ENCODE data around the gene DCDC1.
"Not testable (repeated sequence)": the region's sequence is repeated elsewhere in the genome, so short reads cannot be mapped to it uniquely, and the experiment has no call there.

The DCDC1 gene

DNA sequence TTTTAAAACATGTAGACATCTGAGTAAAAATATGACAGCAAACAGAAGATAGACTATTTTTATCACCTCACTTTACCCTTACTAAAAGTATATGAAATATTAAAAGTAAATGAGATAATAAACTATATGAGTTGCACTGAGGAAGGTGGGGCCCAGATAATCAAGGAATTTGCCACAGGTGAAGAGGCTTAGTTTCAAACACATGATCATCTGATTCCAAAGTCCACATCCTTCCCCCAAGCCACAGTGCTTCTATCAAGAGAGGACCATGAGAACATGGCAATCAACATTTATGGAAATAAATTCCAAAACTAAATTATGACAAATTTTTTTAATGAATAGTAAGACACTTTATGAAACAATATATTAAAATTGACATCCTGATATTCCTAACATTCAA, 384.0 kb downstream of the DCDC1 start:
- DNase-seq, result no peak

DNA sequence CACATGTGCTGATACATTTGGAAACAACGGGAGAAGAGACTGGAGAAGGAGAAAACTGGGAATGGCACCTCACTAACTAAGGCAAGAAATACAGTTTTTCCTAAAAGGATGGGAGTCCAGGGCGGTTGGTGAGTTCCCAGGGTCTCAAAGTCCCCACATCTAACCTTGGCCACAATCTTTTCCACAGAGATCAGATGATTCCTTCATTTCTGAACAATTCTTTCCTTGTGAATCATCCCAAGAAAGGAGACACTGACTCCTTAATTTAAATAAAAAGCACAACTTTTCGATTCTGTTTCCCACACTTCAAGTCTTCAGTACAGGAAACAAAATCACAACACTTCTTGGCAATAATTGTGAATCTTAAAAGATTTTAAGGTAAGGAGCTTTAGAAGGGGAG, 384.7 kb downstream of the DCDC1 start:
- no peak for DNase-seq

DNA sequence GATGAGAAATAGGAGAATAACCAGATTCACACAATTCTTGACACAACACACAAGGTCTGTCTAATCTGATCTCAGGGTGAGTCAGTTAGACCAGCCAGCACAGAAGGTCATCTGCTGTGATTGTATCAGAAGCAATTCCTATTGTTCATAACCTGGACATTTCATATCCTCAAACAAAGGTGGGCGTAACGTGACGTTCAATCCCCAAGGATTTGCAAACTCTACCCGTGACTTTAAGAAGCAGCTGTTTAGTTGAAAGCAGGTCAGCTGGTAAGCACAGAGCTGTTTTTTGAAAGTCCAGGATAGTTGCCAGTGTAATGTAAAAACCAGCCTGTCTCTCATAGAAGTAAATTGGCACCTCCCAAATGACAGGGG, 385.1 kb downstream of the DCDC1 start:
- no peak for DNase-seq

DNA sequence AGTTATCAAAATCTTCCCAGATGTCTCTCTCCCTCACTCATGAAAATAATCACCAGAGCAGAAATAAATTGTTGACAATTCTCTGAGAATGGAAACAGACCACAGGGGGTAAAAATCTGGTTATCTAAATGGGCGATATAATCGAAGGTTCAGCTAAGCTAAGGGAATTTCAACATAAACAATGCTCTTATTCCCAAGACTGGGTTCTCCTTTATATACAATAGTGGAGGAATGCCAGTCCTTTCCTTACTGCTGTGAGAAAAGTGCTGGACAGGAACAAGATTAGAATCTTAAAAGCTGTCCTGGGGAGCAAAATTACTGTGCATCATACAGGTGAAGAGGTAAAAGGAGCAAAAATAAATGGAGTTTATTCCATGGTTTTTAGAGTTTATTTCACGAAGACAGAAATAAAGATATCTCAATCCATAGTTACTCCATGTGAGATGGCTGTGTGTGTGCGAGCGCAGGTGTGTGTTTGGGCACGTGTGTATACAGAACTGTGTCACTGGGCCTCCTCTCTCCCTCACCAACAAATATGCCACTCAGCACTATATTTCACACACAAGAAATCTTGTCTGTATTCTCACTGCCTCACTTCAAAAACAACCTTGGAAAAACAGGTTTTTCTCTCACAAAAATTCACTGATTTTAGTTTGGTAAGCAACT, 385.6 kb downstream of the DCDC1 start:
- no peak for DNase-seq

GRCh38 chr11:30983143-30983542, 386.4 kb downstream of the DCDC1 start:
- no peak for DNase-seq

DNA sequence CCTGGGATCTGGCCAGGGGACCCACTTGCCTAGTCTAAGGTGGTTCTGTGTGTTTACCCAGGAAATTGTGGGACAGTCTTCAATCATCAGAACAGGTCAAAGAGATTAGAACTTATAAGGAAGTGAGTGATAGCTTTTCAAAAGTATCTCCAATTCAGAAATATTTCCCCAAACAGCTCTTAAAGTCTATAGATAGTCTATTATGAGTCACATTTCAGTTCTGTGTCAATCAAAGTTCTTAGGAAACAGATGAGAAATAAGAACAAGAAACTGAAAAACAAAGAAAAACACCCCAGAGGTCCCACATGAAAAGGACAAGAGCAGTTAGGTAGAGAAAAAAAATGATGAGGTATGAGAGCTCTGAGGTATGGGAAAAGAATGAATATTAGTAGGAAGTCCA, 402.0 kb downstream of the DCDC1 start:
- no peak for DNase-seq

- no peak for DNase-seq
Observed at GRCh38 chr11:30960387-30960992, 409.0 kb downstream of the DCDC1 start.

DNA sequence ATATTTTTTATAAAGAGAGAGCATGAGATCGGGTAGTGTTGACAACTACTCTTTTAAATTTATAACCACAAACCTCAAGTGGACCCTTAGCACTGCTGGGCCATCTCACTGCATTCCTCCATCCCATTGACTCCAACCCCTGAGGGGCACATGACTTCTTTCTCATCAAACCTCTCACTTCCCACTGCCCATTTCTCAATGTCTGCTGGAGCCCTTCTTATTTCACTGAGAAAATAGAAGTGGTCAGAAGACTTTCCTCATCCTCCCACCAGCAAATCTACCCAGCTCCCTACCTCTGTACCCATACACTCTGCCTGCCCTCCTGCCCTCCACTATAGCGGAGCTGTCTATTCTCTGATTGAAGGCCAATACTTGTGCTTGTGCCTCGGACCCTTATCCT, 412.8 kb downstream of the DCDC1 start:
- DNase-seq, result no peak

DNA sequence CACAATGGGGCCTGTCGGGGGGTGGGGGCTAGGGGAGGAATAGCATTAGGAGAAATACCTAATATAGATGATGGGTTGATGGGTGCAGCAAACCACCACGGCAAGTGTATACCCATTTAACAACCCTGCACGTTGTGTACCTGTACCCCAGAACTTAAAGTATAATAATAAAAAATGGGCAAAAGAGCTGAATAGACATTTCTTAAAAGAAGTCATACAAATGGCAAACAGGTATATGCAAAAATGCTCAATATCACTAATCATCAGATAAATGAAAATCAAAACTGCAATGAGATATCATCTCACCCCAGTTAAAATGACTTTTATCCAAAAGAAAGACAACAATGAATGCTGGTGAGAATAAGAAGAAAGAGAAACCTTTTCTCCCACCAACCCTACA, 419.7 kb downstream of the DCDC1 start:
- no peak for DNase-seq

- not testable (repeated sequence) for DNase-seq
Observed at GRCh38 chr11:30947715-30948114, 421.8 kb downstream of the DCDC1 start.

DNA sequence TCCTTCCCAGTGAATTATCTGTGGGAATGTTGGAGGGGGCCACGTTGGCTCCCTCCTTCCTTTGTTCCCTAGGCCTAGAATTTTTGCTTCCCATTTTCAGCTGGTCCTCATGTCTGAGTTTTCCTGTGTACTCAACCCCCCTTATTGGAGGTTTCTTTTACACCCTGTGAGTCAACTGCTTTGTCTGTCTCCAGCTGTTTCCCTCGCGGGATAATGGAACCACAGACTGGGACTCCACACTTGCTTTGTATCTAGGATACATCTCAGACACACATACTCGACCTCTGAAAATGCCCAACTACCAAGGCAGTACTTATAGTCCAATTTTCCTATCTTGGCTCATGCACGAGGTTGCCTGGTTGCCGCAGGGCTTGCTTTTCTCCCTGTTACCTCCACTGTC, 430.7 kb downstream of the DCDC1 start:
- no peak for DNase-seq

DNA sequence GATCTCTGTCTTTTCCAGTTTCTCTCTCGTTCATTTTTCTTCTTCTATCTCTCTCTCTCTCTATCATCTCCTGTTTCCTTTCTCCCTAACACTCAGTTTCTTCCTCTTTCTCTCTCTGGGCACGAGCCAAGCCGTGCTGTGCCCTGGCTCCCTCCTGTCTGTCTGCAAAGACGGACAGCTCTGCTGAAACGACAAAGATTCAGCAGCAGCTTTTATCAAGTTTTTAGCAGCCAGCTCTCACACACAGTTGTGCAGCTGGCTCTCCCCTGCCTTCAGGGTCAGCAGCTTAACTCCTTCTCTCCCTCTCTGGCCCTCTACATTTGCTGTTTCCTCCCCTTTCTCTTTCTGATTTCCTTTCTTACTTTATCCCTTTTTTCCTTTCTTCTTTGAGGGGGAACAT, 431.4 kb downstream of the DCDC1 start:
- no peak for DNase-seq

DNA sequence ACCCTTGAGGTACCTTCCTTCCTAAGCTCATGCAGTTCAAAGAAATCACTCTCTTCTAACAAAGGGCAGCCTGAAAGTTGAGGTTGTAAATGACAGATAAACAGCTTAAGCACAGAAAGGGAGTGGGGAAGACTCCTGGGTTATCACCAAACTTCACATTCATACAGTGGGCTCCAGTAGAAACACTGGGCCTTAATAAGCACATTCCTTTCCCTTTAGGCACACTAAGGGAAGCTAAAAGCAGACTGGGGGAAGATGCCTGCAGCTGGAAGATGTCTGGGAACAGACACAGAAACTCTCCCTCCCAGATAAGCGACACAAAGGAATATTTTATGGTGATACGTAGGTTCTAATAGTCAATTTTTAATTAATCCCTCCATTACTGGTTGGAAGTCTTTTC, 433.0 kb downstream of the DCDC1 start:
- no peak for DNase-seq

- DNase-seq, result no peak
Observed at GRCh38 chr11:30935861-30936260, 433.7 kb downstream of the DCDC1 start.

DNA sequence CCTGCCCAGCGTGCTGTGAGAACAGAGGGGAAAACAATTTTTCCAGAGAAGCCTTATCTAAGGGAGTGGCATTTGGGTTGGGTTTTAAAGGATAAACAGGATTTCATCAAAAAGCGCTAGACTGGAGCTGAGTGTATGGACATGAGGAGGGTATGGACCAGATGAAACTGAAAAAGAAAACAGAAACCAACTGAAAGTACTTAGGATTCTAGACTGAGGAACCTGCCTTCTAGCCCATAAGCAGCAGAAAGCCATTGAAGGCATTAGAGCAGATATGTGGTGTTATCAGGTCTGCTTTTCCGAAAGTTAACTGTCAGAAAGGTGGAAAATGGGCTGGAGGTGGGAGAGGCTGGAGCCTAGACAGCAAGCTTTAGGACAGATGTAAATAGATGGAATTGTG, 443.4 kb downstream of the DCDC1 start:
- no peak for DNase-seq

DNA sequence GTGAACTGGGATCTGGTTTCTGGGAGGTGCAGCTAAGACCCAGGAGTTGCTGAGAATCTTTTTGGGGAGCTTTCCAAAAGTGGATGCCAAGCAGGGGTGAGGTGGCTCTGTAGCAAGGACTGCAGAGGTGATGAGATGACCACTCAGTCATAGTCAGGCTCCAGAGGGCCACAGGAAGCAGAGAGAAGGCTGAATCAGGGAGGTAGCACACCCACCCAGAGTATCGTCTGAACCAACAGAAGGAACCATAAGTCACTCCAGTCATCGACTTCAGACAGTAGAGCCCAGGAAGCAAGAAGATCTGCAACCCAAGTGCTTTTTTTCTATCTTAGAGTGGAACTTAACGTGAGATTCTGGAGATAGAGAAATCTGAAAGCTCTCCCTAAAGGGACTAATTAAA, 447.7 kb downstream of the DCDC1 start:
- DNase-seq, result no peak

DNA sequence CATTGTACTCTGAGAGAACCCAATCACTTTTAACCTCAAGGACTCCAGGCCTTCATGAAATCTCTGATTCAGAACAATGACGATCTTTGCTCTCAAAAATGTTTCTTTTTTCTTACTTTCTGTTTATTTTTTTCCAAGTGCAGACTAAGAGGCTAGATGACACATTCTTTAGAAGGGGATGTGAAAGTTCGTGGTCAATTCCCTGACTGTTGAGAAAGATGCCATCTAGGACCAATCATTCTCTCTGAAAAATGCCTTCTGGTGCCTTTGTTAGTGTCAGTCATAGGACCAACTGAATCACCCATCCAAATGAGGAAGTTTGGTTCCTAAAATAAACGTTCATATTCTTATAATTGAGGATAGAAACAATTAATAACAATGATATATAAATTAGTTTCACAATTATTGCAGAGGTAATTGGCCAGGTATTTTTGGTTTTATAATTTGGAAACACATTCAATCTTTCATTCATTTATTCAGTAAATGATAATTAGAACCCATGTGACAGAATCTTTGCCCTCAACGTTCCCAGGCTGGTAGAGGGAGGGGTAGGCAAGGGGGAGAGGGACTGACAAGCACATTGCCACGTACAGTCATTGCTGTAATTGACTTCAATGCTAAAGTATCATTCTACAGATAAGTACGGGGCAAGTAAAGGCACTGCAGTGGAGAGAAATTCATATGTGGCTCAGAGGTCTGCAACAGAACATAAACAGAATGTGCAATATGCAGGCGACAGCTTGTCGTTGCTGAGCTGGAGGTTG, 450.0 kb downstream of the DCDC1 start:
- DNase-seq, result no peak

DNA sequence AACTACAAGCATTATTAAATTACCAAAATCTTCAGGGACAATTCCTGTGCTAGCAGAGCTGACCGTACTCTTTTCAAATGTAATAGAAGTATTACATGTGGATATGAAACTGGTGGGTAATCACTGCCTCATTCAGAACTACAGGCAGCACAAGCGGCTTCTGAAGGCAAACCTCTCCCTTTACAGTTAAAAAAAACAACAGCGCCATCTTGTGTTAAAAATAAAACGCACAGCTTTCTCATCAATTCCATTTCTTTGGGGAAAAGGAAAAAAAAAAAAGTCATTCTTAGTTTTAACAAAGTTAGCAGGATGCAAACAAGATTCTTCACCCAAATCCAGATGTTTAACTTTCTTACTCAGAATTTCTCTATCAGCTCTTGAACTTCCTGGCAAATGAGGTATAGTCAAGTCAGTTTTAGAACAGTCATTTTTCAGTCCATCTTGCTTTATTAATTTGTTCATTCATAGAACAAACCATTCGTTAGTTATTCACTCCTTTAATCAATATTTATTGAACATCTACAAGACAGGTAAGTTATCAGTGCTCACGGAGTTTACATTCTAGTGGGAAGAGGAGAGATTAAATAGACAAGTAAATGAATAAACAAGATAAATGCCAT, 451.6 kb downstream of the DCDC1 start:
- no peak for DNase-seq

DNA sequence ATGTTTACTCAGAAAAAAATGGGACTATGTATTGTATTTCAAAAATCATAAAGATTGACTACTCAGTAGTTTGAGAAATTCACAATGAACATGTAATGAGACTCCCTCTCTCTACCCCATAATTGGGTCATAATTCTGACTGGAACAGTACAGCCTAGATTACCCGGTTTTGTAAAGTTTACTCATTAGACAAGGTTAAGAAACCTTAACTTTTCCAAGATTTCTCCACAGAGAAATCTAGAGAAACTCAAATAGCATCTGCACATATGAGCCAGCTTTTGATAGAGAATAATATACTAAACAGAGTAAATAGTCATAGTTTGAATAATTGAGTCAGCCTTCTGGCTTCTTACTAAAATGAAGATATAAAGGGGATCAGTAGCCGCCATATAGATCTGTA, 452.3 kb downstream of the DCDC1 start:
- no peak for DNase-seq

GRCh38 chr11:30916764-30917163, 452.8 kb downstream of the DCDC1 start:
- no peak for DNase-seq

DNA sequence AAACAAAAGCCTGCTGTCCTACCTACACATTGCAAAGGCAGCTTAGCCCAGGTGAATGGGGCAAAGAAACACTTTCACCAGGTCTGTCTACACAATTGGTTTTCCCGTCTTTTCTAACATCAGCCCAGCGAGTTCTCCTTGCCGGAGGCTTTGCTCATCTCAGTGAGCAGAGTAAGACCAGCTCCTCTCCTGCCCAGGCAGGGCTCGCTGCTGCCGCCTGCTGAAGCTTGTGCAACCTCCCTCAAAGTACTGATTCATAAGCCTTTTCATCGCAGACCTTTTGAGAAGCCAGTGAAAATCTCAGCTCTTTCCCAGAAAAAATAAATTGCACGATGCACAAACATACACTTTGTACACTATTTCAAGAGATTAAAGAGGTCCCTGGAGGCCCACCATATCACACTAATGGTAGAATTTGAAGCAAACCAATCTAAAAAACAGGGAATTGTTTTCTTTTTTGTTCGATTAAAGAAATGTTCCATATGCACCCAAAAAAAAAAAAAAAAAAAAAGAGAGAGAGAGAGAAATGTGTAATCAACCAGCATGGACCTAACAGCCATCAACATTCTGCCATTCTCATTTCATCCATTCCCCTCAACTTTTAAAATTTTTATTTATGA, 455.3 kb downstream of the DCDC1 start:
- no peak for DNase-seq

DNA sequence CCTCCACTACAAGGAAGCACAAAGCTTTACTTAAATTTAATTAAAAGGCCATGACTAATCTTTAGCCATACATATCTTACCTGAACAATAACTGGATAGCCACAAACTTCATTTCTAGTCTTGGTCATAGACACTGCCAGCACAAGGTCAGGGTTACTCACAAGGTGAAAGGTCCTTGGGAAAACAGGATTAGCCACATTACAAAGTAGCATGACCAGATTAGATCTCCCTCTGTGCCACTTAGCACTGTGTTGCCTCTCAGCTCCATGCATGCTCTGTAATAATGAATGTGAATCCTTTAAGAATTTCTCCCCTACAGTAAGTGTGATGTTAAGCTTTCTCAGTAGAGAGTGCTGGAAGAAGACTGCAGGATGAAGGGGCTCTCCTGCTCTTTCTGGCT, 458.3 kb downstream of the DCDC1 start:
- no peak for DNase-seq

DNA sequence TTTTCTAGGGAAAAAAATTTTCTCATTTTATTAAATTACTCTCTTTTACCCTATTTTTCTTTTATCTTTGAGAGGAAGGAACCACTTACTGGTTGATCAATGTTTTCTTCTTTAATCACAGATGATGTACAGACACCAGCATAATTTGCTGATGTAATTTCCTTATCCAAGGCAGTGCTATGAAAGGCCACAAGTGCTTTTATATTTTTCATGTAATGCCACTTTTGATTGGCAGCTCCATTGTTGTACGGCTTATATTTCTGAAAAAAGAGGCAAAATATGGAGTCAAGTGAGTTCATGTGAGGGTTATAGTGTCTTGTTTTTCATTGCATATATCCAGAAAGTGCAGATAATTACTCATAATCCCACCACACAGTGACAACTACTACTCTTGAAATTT, 460.7 kb downstream of the DCDC1 start:
- DNase-seq, result no peak

- no peak for DNase-seq
Observed at GRCh38 chr11:30908272-30908671, 461.3 kb downstream of the DCDC1 start.
